Measurements from ENCODE around the gene CD99.

DNA sequence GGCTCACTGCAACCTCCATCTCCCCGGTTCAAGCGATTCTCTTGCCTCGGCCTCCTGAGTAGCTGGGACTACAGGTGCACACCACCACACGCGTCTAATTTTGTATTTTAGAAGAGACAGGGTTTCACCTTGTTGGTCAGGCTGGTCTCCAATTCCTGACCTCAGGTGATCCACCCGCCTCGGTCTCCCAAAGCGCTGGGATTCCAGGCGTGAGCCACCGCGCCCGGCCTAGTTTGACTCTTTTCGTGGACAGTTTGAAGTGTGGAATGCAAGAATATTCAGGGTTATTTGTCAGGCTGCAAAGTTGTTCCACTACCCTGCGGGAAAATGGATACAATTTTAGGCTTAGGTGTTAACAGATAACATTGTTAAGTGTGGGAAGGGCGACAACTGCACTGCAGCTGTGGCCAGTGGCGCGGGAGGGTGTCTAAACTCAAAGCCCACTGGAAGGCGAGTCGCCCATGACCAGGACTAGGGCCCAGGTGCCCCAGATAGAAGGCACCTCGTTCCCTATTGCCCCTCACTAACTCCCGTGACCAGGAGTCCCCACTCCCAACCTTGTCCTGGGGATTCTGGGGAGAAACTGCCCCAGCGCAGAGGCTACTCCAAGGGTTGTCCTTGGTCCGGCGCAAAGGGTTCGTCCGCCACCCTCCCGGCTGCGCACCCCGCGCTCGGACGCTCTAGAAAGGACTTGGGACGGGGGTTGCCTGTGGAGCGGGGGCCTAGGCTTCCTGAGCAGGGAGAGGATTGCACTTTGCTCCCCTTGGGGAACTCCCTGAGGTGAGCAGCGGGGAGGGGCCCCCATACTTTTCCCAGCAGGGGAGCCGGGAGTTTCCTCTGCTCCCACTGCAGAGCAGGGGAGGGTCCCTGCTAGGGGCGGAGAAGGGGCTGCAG, 1.1 kb upstream of the CD99 start:
- TF ChIP-seq, protein P1, sequence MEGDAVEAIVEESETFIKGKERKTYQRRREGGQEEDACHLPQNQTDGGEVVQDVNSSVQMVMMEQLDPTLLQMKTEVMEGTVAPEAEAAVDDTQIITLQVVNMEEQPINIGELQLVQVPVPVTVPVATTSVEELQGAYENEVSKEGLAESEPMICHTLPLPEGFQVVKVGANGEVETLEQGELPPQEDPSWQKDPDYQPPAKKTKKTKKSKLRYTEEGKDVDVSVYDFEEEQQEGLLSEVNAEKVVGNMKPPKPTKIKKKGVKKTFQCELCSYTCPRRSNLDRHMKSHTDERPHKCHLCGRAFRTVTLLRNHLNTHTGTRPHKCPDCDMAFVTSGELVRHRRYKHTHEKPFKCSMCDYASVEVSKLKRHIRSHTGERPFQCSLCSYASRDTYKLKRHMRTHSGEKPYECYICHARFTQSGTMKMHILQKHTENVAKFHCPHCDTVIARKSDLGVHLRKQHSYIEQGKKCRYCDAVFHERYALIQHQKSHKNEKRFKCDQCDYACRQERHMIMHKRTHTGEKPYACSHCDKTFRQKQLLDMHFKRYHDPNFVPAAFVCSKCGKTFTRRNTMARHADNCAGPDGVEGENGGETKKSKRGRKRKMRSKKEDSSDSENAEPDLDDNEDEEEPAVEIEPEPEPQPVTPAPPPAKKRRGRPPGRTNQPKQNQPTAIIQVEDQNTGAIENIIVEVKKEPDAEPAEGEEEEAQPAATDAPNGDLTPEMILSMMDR (IDR thresholded peaks at IDR 0.05; ENCODE audit: borderline replicate concordance, extremely low read depth, low read length, poor library complexity, severe bottlenecking): no peak
- no peak for TF ChIP-seq EZH2 (IDR thresholded peaks at IDR 0.05; ENCODE audit: borderline replicate concordance, low read depth, low read length, severe bottlenecking)
